HepG2 (cell line): Measurements from ENCODE around the gene ZNF155. TPM values are rescaled to one million over a fixed set of nuclear protein-coding genes. Genes with fewer than 3 reads are reported as not detected.

Experiments used
- ARNT ChIP-seq: fragments of 450-650 bp; IDR thresholded peaks from 2 replicates; pipeline ENCODE4 v1.6.1; 2017
- DR1 ChIP-seq: sonication (generic); formaldehyde crosslinking; IDR thresholded peaks from 2 replicates; pipeline ENCODE4 v1.8.0; 2021; ENCODE audit warnings: mild to moderate bottlenecking, missing genetic modification reagents, inconsistent platforms
- MTERF4 ChIP-seq: sonication (generic); formaldehyde crosslinking; IDR thresholded peaks from 2 replicates; pipeline ENCODE4 v1.8.0; 2023; ENCODE audit warnings: mild to moderate bottlenecking, missing genetic modification reagents
- STAG1 ChIP-seq: sonication (generic); formaldehyde crosslinking; IDR thresholded peaks from 2 replicates; pipeline ENCODE4 v1.4.0; 2020; ENCODE audit warnings: missing genetic modification reagents
- TBX2 ChIP-seq: sonication (generic); formaldehyde crosslinking; IDR thresholded peaks from 2 replicates; pipeline ENCODE4 v1.5.0; 2020; ENCODE audit warnings: missing genetic modification reagents, mild to moderate bottlenecking, borderline replicate concordance
- XBP1 ChIP-seq: sonication (generic); formaldehyde crosslinking; IDR thresholded peaks from 2 replicates; pipeline ENCODE4 v1.5.0; 2020; ENCODE audit warnings: missing genetic modification reagents
- ZBTB40 ChIP-seq, 2 experiments: fragments of 450-650 bp in 1 of 2; sonication (generic) in 1 of 2; formaldehyde crosslinking in 1 of 2; IDR thresholded peaks; 2 replicates each; pipeline versions ENCODE4 v1.6.1 to v1.8.0; 2016 to 2022; ENCODE audit warnings: antibody characterized with exemption in 1 of 2, mild to moderate bottlenecking in 1 of 2, missing genetic modification reagents in 1 of 2
- ZNF263 ChIP-seq: sonication (generic); formaldehyde crosslinking; IDR thresholded peaks from 2 replicates; pipeline ENCODE4 v1.4.0; 2020; ENCODE audit warnings: missing genetic modification reagents
- ZNF367 ChIP-seq: sonication (generic); formaldehyde crosslinking; IDR thresholded peaks from 2 replicates; pipeline ENCODE4 v1.4.0; 2020; ENCODE audit warnings: missing genetic modification reagents, borderline replicate concordance
- ZNF652 ChIP-seq: IDR thresholded peaks from 2 replicates; pipeline ENCODE4 v1.6.1; 2016; ENCODE audit warnings: low read depth, borderline replicate concordance
- ZNF713 ChIP-seq: sonication (generic); formaldehyde crosslinking; IDR thresholded peaks from 2 replicates; pipeline ENCODE4 v1.4.0; 2020; ENCODE audit warnings: mild to moderate bottlenecking, missing genetic modification reagents
- ZNF770 ChIP-seq: sonication (generic); formaldehyde crosslinking; IDR thresholded peaks from 2 replicates; pipeline ENCODE4 v1.5.0; 2020; ENCODE audit warnings: mild to moderate bottlenecking, missing genetic modification reagents
- polyA plus RNA-seq, 8 experiments: library from polyadenylated mRNA; depleted of rRNA in 3 of 8; stranded (reverse) in 7 of 8; unstranded in 1 of 8; fragments of >200 nt; fragmentation: Illumina TruSeq in 4 of 8; extraction: Trizol in 4 of 8; gene quantifications; 2 replicates each; pipeline versions ENCODE4 v1.2.1 to v1.2.3, GENCODE V29; 2011 to 2016; ENCODE audit warnings: low read depth in 4 of 8, missing spikeins in 1 of 8, mixed read lengths in 1 of 8; ENCODE audit not compliant: insufficient read depth in 1 of 8
- total RNA-seq, 5 experiments: library from RNA; depleted of rRNA; stranded (reverse); fragments of >200 nt; fragmentation: Illumina TruSeq; extraction: Trizol; gene quantifications; 2 replicates each; pipeline ENCODE4 v1.2.3, GENCODE V29; 2016; ENCODE audit warnings: low read depth in 1 of 5
- TF ChIP-seq, protein P1 (sequence below): sonication (generic); formaldehyde crosslinking; IDR thresholded peaks from 2 replicates; pipeline ENCODE4 v1.8.1; 2022; ENCODE audit warnings: low read depth, mild to moderate bottlenecking, missing genetic modification reagents

The ZNF155 gene
- total and polyA plus RNA-seq, 2 of the 13 experiments (the other 11 are each of a cell fraction or from before 2014, with no cell fraction given): 2.5 to 3.6 TPM

DNA sequence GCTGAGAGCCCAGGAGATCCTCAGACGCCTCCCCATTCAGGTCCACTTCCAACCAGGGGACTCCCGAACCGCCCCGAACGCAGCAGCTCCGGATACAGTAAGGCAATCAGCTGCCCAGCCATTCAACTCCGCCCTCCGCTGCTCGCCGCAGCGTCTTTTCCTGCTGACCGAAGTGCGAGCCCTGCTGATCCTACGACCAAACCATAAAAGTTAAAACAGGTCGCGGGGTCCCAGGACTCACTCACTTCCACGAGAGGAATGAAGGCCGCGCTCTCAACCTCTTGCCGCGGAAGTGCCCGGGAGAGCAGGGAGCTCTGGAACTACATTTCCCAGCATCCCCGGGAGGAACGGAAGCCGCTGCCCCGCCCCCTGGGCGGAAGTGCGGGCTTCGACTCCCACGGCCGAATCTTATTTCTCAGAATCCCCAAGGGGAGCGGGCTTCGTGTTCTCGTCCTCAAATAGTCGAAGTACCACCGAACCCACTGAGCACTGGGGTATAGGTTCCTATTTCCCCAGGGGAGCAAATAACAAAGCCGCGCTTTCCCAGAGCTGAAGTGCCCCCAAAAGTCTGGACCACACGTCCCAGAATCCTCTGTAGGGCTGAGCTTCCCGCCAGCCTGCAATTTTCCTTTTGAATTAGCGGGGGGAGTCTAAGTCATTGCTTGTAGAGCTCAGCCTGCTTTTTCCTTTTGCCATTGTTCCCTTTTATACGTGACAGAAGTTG is 48.8 kb upstream of the ZNF155 start, which contains the start of gene ZNF45 (continued):
- TF ChIP-seq ZNF770 (CRISPR knock-in tag) (0 out of 2 replicates have a peak, but pooled peaks have one; percentile 47), DR1 (CRISPR knock-in tag) (no peak), ZNF263 (CRISPR knock-in tag) (no peak; the same call in 1 of the 2 replicates), ZNF713 (no peak), ZNF367 (no peak), STAG1 (no peak), ZNF652 (CRISPR knock-in tag) (no peak), MTERF4 (CRISPR knock-in tag) (no peak), TBX2 (CRISPR knock-in tag) (peak; percentile 61), XBP1 (0 out of 2 replicates have a peak, but pooled peaks have one; percentile 21), ARNT (no peak), ZBTB40 (IDR thresholded peaks at IDR 0.05) (peak; percentile 65), ZBTB40 (CRISPR knock-in tag; IDR thresholded peaks at IDR 0.05) (peak; percentile 63; the same call in 1 of the 2 replicates)
- TF ChIP-seq, protein P1, sequence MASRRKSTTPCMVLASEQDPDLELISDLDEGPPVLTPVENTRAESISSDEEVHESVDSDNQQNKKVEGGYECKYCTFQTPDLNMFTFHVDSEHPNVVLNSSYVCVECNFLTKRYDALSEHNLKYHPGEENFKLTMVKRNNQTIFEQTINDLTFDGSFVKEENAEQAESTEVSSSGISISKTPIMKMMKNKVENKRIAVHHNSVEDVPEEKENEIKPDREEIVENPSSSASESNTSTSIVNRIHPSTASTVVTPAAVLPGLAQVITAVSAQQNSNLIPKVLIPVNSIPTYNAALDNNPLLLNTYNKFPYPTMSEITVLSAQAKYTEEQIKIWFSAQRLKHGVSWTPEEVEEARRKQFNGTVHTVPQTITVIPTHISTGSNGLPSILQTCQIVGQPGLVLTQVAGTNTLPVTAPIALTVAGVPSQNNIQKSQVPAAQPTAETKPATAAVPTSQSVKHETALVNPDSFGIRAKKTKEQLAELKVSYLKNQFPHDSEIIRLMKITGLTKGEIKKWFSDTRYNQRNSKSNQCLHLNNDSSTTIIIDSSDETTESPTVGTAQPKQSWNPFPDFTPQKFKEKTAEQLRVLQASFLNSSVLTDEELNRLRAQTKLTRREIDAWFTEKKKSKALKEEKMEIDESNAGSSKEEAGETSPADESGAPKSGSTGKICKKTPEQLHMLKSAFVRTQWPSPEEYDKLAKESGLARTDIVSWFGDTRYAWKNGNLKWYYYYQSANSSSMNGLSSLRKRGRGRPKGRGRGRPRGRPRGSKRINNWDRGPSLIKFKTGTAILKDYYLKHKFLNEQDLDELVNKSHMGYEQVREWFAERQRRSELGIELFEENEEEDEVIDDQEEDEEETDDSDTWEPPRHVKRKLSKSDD (CRISPR knock-in tag): no peak
